Measurements from ENCODE around the gene MFRP.

Gene MFRP

GRCh38 chr11:119343726-119344125 lies 2.8 kb downstream of the MFRP start:
- Histone ChIP-seq H3K9ac (ENCODE audit: low read depth, low read length, poor library complexity, severe bottlenecking) (no peak overlapping the region), H3K9me2 (replicated peaks; ENCODE audit: low read depth, low read length) (no peaks in the 10 kb centered on the region), H3K9me3 (ENCODE audit: insufficient read depth, low read depth, low read length) (no peaks in the 10 kb centered on the region), H3K36me3 (ENCODE audit: insufficient read depth, low read length) (no peaks in the 10 kb centered on the region), H3K27me3 (ENCODE audit: insufficient read depth, low read length, poor library complexity, severe bottlenecking) (no peaks in the 10 kb centered on the region), H3K4me3 (ENCODE audit: low read length, poor library complexity, severe bottlenecking) (no peak overlapping the region), H3F3A (ENCODE audit: low read depth) (no peaks in the 10 kb centered on the region), H3K4me1 (ENCODE audit: insufficient read depth, low read length, poor library complexity, severe bottlenecking) (no peaks in the 10 kb centered on the region), H3K79me2 (ENCODE audit: insufficient read depth, low read length) (no peaks in the 10 kb centered on the region), H3K4me2 (ENCODE audit: low read depth, low read length, poor library complexity, severe bottlenecking) (no peak overlapping the region), H2AFZ (ENCODE audit: low read length) (no peak overlapping the region), H4K20me1 (ENCODE audit: insufficient read depth, low read length, poor library complexity, severe bottlenecking) (peaks cover under 1% of the 10 kb centered on the region)
- TF ChIP-seq CTCF (conservative IDR thresholded peaks at IDR 0.05; ENCODE audit: low read length), result no peak
- TF ChIP-seq EZH2phosphoT487 (IDR thresholded peaks at IDR 0.05; ENCODE audit: borderline replicate concordance), result no peak

GRCh38 chr11:119342362-119343130 lies 4.0 kb downstream of the MFRP start:
- H4K20me1 ChIP-seq (ENCODE audit: insufficient read depth, low read length, poor library complexity, severe bottlenecking), result peaks cover 5% of the 10 kb centered on the region
- no peak overlapping the region for H3K4me2 ChIP-seq (ENCODE audit: low read depth, low read length, poor library complexity, severe bottlenecking)
- no peaks in the 10 kb centered on the region for H3K9me2 ChIP-seq (replicated peaks; ENCODE audit: low read depth, low read length)
- H3K9ac ChIP-seq (ENCODE audit: low read depth, low read length, poor library complexity, severe bottlenecking), result no peak overlapping the region
- no peak overlapping the region for H3K4me3 ChIP-seq (ENCODE audit: low read length, poor library complexity, severe bottlenecking)
- H3K36me3 ChIP-seq (ENCODE audit: insufficient read depth, low read length), result no peaks in the 10 kb centered on the region
- peaks cover 9% of the 10 kb centered on the region for H3K4me1 ChIP-seq (ENCODE audit: insufficient read depth, low read length, poor library complexity, severe bottlenecking)
- H3K27me3 ChIP-seq (ENCODE audit: insufficient read depth, low read length, poor library complexity, severe bottlenecking), result no peaks in the 10 kb centered on the region
- H3K9me3 ChIP-seq (ENCODE audit: insufficient read depth, low read depth, low read length), result no peaks in the 10 kb centered on the region
- no peak overlapping the region for H2AFZ ChIP-seq (ENCODE audit: low read length)
- no peaks in the 10 kb centered on the region for H3F3A ChIP-seq (ENCODE audit: low read depth)
- H3K79me2 ChIP-seq (ENCODE audit: insufficient read depth, low read length), result peaks cover 7% of the 10 kb centered on the region; the same call in 1 of the 2 replicates
- TF ChIP-seq EZH2phosphoT487 (IDR thresholded peaks at IDR 0.05; ENCODE audit: borderline replicate concordance), result no peak
- no peak for TF ChIP-seq CTCF (conservative IDR thresholded peaks at IDR 0.05; ENCODE audit: low read length)

- Histone ChIP-seq H3K79me2 (ENCODE audit: insufficient read depth, low read length) (peaks cover 13% of the 10 kb centered on the region; the same call in 1 of the 2 replicates), H3K9me2 (replicated peaks; ENCODE audit: low read depth, low read length) (no peaks in the 10 kb centered on the region), H3K27me3 (ENCODE audit: insufficient read depth, low read length, poor library complexity, severe bottlenecking) (no peaks in the 10 kb centered on the region), H4K20me1 (ENCODE audit: insufficient read depth, low read length, poor library complexity, severe bottlenecking) (peaks cover 5% of the 10 kb centered on the region), H3K4me1 (ENCODE audit: insufficient read depth, low read length, poor library complexity, severe bottlenecking) (peaks cover 15% of the 10 kb centered on the region), H3K4me2 (ENCODE audit: low read depth, low read length, poor library complexity, severe bottlenecking) (no peak overlapping the region), H2AFZ (ENCODE audit: low read length) (no peak overlapping the region), H3F3A (ENCODE audit: low read depth) (no peaks in the 10 kb centered on the region), H3K36me3 (ENCODE audit: insufficient read depth, low read length) (no peaks in the 10 kb centered on the region), H3K9ac (ENCODE audit: low read depth, low read length, poor library complexity, severe bottlenecking) (no peak overlapping the region), H3K4me3 (ENCODE audit: low read length, poor library complexity, severe bottlenecking) (no peak overlapping the region), H3K9me3 (ENCODE audit: insufficient read depth, low read depth, low read length) (no peaks in the 10 kb centered on the region)
- TF ChIP-seq CTCF (conservative IDR thresholded peaks at IDR 0.05; ENCODE audit: low read length), result no peak
- no peak for TF ChIP-seq EZH2phosphoT487 (IDR thresholded peaks at IDR 0.05; ENCODE audit: borderline replicate concordance)
Measured at GRCh38 chr11:119342023-119342300, 4.5 kb downstream of the MFRP start.
